ENCODE measurements around the gene EAF1.

- no peak for TF ChIP-seq CTCF (IDR thresholded peaks at IDR 0.05)
- TF ChIP-seq POLR2A (IDR thresholded peaks at IDR 0.05), result no peak
Measured at GRCh38 chr3:15433531-15433930, 6.1 kb downstream of the EAF1 start.
